CD14-positive monocyte (primary cell): ENCODE data around the gene SPAG16. TPM values are rescaled to one million over a fixed set of nuclear protein-coding genes. Genes with fewer than 3 reads are reported as not detected.

Source experiments
- DNase-seq, 3 donors: peaks; one replicate each; pipeline ENCODE4 v3.0.0-alpha.2; 2011 to 2022
- H2AFZ ChIP-seq: 2 replicates; pipeline ENCODE4 v1.6.0; 2012; ENCODE audit warnings: mild to moderate bottlenecking, low read depth, low read length, inconsistent platforms; ENCODE audit not compliant: insufficient read depth, poor library complexity, severe bottlenecking
- H3K27ac ChIP-seq, 2 donors: 1 replicate in 1 of 2; 2 replicates in 1 of 2; pipeline ENCODE4 v1.5.1; 2012 to 2013; ENCODE audit warnings: low read length in 2 of 2, control low read depth in 1 of 2, inconsistent platforms in 1 of 2, low read depth in 1 of 2, mild to moderate bottlenecking in 1 of 2
- H3K27me3 ChIP-seq, 2 donors: one replicate each; pipeline versions ENCODE4 v1.6.0 to v1.6.1; 2011 to 2013; ENCODE audit warnings: low read length in 2 of 2; ENCODE audit not compliant: control insufficient read depth in 2 of 2, insufficient read depth in 2 of 2
- H3K36me3 ChIP-seq, 2 donors: replicated peaks in 1 of 2; 1 replicate in 1 of 2; 2 replicates in 1 of 2; pipeline versions ENCODE4 v1.5.1 to v1.6.1; 2012 to 2013; ENCODE audit warnings: low read length in 2 of 2, control low read depth in 1 of 2, inconsistent platforms in 1 of 2, mild to moderate bottlenecking in 1 of 2; ENCODE audit not compliant: insufficient read depth in 2 of 2, control insufficient read depth in 1 of 2
- H3K4me1 ChIP-seq, 2 donors: 1 replicate in 1 of 2; 2 replicates in 1 of 2; pipeline versions ENCODE4 v1.5.1 to v1.6.1; 2012 to 2013; ENCODE audit warnings: low read length in 2 of 2, control low read depth in 1 of 2, inconsistent platforms in 1 of 2, mild to moderate bottlenecking in 1 of 2, moderate library complexity in 1 of 2; ENCODE audit not compliant: insufficient read depth in 2 of 2, control insufficient read depth in 1 of 2
- H3K4me2 ChIP-seq: replicated peaks from 2 replicates; pipeline ENCODE3; 2012; ENCODE audit warnings: low read length, moderate library complexity, mild to moderate bottlenecking; ENCODE audit not compliant: poor library complexity, severe bottlenecking; ENCODE audit errors: extremely low read depth
- H3K4me3 ChIP-seq, 3 experiments: fragments of 200-600 bp in 1 of 3; sonication (generic) in 1 of 3; replicated peaks in 1 of 3; 1 replicate in 2 of 3; 2 replicates in 1 of 3; pipeline ENCODE4 v1.5.1; 2011 to 2013; ENCODE audit warnings: low read length in 3 of 3, mild to moderate bottlenecking in 3 of 3, control low read depth in 2 of 3, low read depth in 2 of 3, inconsistent platforms in 1 of 3, moderate library complexity in 1 of 3
- H3K79me2 ChIP-seq: 2 replicates; pipeline ENCODE4 v1.6.0; 2012; ENCODE audit warnings: mild to moderate bottlenecking, control low read depth, inconsistent platforms, low read length, moderate library complexity; ENCODE audit not compliant: insufficient read depth
- H3K9ac ChIP-seq: 2 replicates; pipeline ENCODE4 v1.6.0; 2017; ENCODE audit warnings: low read length, mild to moderate bottlenecking; ENCODE audit not compliant: insufficient read depth, poor library complexity, severe bottlenecking
- H3K9me3 ChIP-seq, 2 donors: replicated peaks in 1 of 2; 1 replicate in 1 of 2; 2 replicates in 1 of 2; pipeline versions ENCODE4 v1.5.1 to v1.6.1; 2012 to 2013; ENCODE audit warnings: low read length in 2 of 2, control low read depth in 1 of 2; ENCODE audit not compliant: control insufficient read depth in 1 of 2, insufficient read depth in 1 of 2
- H4K20me1 ChIP-seq: 2 replicates; pipeline ENCODE4 v1.6.0; 2012; ENCODE audit warnings: mild to moderate bottlenecking, low read length, control low read depth, moderate library complexity; ENCODE audit not compliant: insufficient read depth
- H3K27ac Mint-ChIP-seq, 7 donors: one replicate each; pipeline ENCODE4 v1.8.0; 2020; ENCODE audit warnings: mild to moderate bottlenecking in 7 of 7, mixed read lengths in 7 of 7, moderate library complexity in 6 of 7, inconsistent platforms in 2 of 7
- H3K27me3 Mint-ChIP-seq, 3 donors: one replicate each; pipeline ENCODE4 v1.8.0; 2021 to 2022; ENCODE audit warnings: low read depth in 3 of 3, mild to moderate bottlenecking in 3 of 3, mixed read lengths in 3 of 3, moderate library complexity in 3 of 3, inconsistent platforms in 1 of 3
- H3K36me3 Mint-ChIP-seq, 2 donors: one replicate each; pipeline ENCODE4 v1.8.0; 2020; ENCODE audit warnings: mixed read lengths in 2 of 2, inconsistent platforms in 1 of 2, mild to moderate bottlenecking in 1 of 2
- H3K4me1 Mint-ChIP-seq: one replicate; pipeline ENCODE4 v1.8.0; 2020; ENCODE audit warnings: mild to moderate bottlenecking, mixed read lengths
- H3K4me3 Mint-ChIP-seq, 2 donors: one replicate each; pipeline ENCODE4 v1.8.0; 2020; ENCODE audit warnings: mild to moderate bottlenecking in 2 of 2, mixed read lengths in 2 of 2, moderate library complexity in 1 of 2
- H3K9me3 Mint-ChIP-seq, 7 donors: one replicate each; pipeline ENCODE4 v1.8.0; 2020 to 2022; ENCODE audit warnings: mixed read lengths in 7 of 7, mild to moderate bottlenecking in 6 of 7, moderate library complexity in 6 of 7, inconsistent platforms in 2 of 7
- CTCF ChIP-seq: fragments of 200-600 bp; IDR thresholded peaks from one replicate; pipeline ENCODE4 v1.8.0; 2022; ENCODE audit warnings: antibody characterized with exemption, mild to moderate bottlenecking
- WGBS: methylation state at CpG from one replicate; pipeline ENCODE4 v1.1.5; 2013; ENCODE audit warnings: missing lambda C conversion rate; ENCODE audit not compliant: insufficient coverage; 5-methylcytosine and 5-hydroxymethylcytosine counted together
- intact Hi-C, 2 donors: fragments of 100-400 bp; cut with micrococcal nuclease; formaldehyde crosslinking; loops; one replicate each; pipeline versions ENCODE4 v1.15.0 to v1.15.1; 2023
- polyA plus RNA-seq, 3 donors: library from polyadenylated mRNA; depleted of rRNA in 1 of 3; unstranded in 2 of 3; stranded (reverse) in 1 of 3; fragments of 300-500 nt in 2 of 3; fragments of >200 nt in 1 of 3; fragmentation: Illumina TruSeq in 2 of 3; gene quantifications; 1 replicate in 2 of 3; 2 replicates in 1 of 3; pipeline ENCODE4 v1.2.3, GENCODE V29; 2012 to 2021

Gene SPAG16
- polyA plus RNA-seq, 3 donors = 0.12 to 0.30 TPM; not detected in 1

GRCh38 chr2:213416832-213417231, 132.6 kb downstream of the SPAG16 start:
- Mint-ChIP-seq H3K4me3 (no peak overlapping the region), H3K36me3 (no peaks in the 10 kb centered on the region), H3K9me3 (peaks cover 4 to 8% (median 6%) of the 10 kb centered on the region in 7 donors), H3K27ac (no peak overlapping the region), H3K4me1 (no peaks in the 10 kb centered on the region), H3K27me3 (no peaks in the 10 kb centered on the region)
- no CpG with 5 or more reads among the region's 1 CpG for WGBS
- no peaks in the 10 kb centered on the region for H3K4me1 ChIP-seq
- no peaks in the 10 kb centered on the region for H3K27me3 ChIP-seq
- no peaks in the 10 kb centered on the region for H3K79me2 ChIP-seq
- TF ChIP-seq CTCF = no peak
- no peak overlapping the region for H3K4me3 ChIP-seq
- no peak overlapping the region for H2AFZ ChIP-seq
- H3K9me3 ChIP-seq = peaks cover 8 to 11% of the 10 kb centered on the region in 2 donors
- H3K4me2 ChIP-seq = no peak overlapping the region
- no peak overlapping the region for H3K9ac ChIP-seq
- no peak overlapping the region for H3K27ac ChIP-seq
- intact Hi-C loops = no loop called here
- H3K36me3 ChIP-seq = no peaks in the 10 kb centered on the region
- no peak for DNase-seq
- H4K20me1 ChIP-seq = no peaks in the 10 kb centered on the region

GRCh38 chr2:213419980-213420379, 135.7 kb downstream of the SPAG16 start:
- Histone ChIP-seq H3K27me3 (no peaks in the 10 kb centered on the region), H2AFZ (no peak overlapping the region), H3K4me3 (no peak overlapping the region), H3K4me1 (no peaks in the 10 kb centered on the region), H3K36me3 (no peaks in the 10 kb centered on the region), H3K9me3 (peaks cover 15 to 17% of the 10 kb centered on the region in 2 donors), H3K79me2 (no peaks in the 10 kb centered on the region), H3K4me2 (no peak overlapping the region), H3K27ac (no peak overlapping the region), H3K9ac (no peak overlapping the region), H4K20me1 (no peaks in the 10 kb centered on the region)
- no peaks in the 10 kb centered on the region for H3K27me3 Mint-ChIP-seq
- TF ChIP-seq CTCF = no peak
- no peak for DNase-seq
- WGBS = no CpG with 5 or more reads among the region's 1 CpG
- no peaks in the 10 kb centered on the region for H3K36me3 Mint-ChIP-seq
- no peak overlapping the region for H3K4me3 Mint-ChIP-seq
- H3K27ac Mint-ChIP-seq = no peak overlapping the region
- peaks cover 2 to 13% (median 8%) of the 10 kb centered on the region in 7 donors for H3K9me3 Mint-ChIP-seq
- intact Hi-C loops = no loop called here
- H3K4me1 Mint-ChIP-seq = no peaks in the 10 kb centered on the region
